Subcutaneous adipose tissue (tissue), 4 donors: ENCODE measurements around the gene MRPS26. TPM values are rescaled to one million over a fixed set of nuclear protein-coding genes. Genes with fewer than 3 reads are reported as not detected.

Source experiments
- total RNA-seq, 4 donors: library from RNA; depleted of rRNA; stranded (reverse); fragments of >200 nt; gene quantifications; one replicate each; pipeline ENCODE4 v1.1.0, GENCODE V29; 2016
- TF ChIP-seq, protein P1 (sequence below): fragments of 450-650 bp; IDR thresholded peaks from one replicate; pipeline ENCODE4 v1.5.1; 2016; ENCODE audit warnings: low read depth, mild to moderate bottlenecking, control low read depth, antibody characterized with exemption, moderate library complexity

The MRPS26 gene
- total RNA-seq, 4 donors from 2014 or later, result 20.5 to 47.5 (median 30.4) TPM

DNA sequence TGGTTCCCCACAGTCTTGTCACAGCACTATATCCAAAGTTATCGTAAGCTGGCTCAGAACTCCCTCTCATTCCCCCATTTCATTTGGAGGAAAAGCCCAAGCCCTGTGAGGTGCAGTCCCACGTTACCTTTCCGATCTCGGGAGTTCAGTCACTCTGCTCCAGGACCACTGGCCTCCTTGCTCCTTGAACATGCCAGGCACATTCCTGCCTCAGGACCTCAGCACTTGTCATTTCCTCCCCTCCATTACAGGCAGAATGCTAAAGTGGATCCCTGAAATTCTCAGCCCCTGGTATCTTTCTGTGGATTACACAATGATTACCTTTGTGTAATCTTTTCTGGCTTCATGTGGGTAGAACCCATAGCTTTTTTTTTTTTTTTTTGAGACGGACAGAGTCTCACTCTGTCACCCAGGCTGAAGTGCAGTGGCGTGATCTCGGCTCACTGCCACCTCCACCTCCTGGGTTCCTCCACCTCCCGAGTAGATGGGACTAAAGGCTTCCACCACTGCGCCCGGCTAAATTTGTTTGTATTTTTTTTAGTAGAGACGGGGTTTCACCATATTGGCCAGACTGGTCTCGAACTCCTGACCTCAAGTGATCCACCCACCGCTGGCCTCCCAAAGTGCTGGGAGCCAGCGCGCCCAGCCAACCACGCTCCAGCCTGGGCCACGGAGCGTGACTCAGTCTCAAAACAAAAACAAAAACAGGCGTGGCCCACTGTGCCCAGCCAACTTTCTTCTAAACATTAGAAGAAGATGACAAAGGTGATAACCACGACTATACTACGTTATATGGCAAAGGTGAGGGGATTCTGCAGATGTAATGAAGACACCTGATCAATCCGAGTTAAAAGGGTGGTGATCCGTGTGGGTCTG is 21.5 kb downstream of the MRPS26 start:
- TF ChIP-seq, protein P1, sequence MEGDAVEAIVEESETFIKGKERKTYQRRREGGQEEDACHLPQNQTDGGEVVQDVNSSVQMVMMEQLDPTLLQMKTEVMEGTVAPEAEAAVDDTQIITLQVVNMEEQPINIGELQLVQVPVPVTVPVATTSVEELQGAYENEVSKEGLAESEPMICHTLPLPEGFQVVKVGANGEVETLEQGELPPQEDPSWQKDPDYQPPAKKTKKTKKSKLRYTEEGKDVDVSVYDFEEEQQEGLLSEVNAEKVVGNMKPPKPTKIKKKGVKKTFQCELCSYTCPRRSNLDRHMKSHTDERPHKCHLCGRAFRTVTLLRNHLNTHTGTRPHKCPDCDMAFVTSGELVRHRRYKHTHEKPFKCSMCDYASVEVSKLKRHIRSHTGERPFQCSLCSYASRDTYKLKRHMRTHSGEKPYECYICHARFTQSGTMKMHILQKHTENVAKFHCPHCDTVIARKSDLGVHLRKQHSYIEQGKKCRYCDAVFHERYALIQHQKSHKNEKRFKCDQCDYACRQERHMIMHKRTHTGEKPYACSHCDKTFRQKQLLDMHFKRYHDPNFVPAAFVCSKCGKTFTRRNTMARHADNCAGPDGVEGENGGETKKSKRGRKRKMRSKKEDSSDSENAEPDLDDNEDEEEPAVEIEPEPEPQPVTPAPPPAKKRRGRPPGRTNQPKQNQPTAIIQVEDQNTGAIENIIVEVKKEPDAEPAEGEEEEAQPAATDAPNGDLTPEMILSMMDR, result no peak

DNA sequence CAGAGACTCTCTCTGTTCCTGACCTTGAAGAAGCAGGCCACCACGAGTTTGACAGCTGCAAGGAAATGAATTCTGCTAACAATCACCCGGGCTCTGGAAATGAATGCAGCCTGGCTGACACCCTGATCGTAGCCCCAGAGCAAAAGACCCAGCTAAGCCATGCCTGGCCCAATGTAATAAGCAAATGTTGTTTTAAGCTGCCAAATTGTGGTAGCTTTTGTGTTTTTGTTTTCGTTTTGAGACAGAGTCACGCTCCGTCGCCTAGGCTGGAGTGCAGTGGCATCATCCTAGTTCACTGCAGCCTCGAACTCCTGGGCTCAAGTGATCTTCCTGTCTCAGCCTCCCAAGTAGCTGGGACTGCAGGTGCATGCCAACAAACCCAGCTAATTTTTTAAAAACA is 22.2 kb downstream of the MRPS26 start:
- TF ChIP-seq, protein P1, result no peak

DNA sequence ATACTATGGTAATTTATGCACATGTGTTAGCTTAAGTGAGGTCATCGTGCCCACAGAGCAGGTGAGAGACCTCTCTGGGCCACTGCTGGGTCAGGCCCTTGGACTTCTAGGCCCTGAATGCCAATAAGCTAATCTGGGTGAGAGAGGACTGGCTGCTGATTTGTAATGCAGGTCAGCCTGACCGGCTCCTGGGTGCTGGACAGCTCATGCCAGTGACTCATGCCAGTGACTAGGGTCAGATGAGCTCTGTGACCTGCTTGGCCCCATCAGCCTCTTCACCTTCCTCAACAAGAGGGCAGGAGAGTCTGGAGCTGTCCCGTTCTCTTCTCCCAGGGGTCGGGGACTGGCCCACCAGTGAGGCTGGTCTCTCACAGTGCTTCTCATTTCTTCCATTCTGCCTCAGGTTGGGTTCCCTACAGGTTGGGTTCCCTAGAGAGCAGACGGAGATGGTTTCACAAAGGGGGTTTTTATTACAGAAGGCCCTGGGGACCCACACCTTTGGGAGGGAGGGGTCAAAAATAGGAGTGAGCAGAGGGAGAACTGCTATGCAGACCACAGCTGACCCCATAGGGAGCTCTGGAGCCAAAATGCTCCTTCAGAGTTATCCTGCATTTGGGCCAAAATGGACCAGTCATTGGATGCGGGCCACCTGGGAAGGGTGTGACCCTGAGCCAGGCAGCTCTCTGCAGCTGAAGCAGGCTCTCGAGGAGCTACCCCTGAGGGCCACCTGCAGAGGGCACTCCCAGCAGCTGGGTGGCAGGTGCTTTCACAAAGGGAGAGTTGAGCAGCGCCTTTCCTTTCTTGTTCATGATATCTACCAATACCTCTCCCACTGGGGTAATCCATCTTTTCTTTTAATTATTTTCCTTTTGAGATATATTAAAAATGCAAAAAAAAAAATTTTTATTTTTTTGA is 23.4 kb downstream of the MRPS26 start:
- TF ChIP-seq, protein P1, result no peak

DNA sequence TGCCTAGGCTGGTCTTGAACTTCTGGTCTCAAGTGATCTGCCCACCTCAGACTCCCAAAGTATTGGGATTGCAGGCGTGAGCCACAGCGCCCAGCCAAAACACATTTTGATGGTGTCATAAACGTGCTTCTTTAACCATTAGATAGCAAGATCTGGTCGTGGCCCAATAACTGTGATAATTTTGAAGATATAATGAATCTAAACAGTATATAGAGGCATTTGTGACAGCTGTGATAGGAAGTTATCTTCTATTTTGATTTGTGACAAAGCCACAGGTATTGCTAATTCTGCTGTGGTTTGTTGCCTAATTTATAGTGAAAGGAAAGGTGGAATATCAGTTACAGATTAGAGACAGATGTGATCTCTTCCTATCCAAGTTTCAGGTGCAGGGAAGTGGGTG is 24.9 kb downstream of the MRPS26 start:
- TF ChIP-seq, protein P1, result no peak

DNA sequence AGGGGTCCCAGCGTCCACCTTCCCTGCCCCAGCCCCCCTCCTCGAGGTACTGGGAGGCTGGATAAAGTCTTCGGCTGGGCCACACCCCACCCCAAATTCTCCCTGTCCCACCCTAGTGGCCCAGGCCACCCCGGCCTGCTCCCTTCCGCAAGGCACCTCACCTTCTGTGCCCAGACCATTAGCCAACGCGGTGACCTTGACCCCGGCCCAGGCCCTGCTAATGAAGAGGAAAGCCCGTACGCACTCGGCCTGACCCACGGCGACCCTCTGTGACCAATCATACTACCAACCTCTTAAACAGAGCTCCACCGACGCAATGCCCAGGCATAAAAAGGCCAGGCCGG is 25.4 kb downstream of the MRPS26 start:
- TF ChIP-seq, protein P1, result no peak

DNA sequence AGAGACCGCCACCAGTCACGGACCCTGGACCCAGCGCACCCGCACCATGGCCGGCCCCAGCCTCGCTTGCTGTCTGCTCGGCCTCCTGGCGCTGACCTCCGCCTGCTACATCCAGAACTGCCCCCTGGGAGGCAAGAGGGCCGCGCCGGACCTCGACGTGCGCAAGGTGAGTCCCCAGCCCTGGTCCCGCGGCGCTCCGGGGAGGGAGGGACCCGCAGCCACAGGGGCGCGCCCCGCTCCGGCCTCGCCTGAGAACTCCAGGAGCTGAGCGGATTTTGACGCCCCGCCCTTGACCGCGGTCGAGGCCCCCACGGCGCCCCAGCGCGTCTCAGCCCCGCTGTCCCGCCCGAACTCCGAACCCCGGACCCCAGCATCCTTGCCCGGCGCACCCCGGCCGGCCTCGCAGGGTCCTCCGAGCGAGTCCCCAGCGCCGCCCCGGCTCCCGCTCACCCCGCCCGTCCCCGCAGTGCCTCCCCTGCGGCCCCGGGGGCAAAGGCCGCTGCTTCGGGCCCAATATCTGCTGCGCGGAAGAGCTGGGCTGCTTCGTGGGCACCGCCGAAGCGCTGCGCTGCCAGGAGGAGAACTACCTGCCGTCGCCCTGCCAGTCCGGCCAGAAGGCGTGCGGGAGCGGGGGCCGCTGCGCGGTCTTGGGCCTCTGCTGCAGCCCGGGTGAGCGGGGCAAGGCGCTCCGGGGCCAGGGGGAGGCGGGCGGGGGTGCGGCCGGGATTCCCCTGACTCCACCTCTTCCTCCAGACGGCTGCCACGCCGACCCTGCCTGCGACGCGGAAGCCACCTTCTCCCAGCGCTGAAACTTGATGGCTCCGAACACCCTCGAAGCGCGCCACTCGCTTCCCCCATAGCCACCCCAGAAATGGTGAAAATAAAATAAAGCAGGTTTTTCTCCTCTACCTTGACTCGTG is 26.0 kb downstream of the MRPS26 start, which contains the start of gene OXT:
TSS of gene OXT (plus strand) at position 11 of the 920 bp plus-strand sequence. CDS start at position 47, 36 bp downstream.
- TF ChIP-seq, protein P1, result no peak
